Thyroid gland (tissue), 4 donors: ENCODE results near the gene SNRNP25.

Experiments
- POLR2A ChIP-seq, 2 donors: fragments of 450-650 bp; IDR thresholded peaks; one replicate each; pipeline ENCODE4 v1.6.1; 2017; ENCODE audit warnings: antibody characterized with exemption in 2 of 2, mild to moderate bottlenecking in 2 of 2, moderate library complexity in 1 of 2
- TF ChIP-seq, protein P1 (sequence below), 6 experiments: fragments of 200-600 bp in 3 of 6; fragments of 450-650 bp in 3 of 6; sonication (generic) in 3 of 6; IDR thresholded peaks; one replicate each; pipeline ENCODE4 v1.5.1; 2016 to 2019; ENCODE audit warnings: antibody characterized with exemption in 6 of 6, mild to moderate bottlenecking in 2 of 6, inconsistent platforms in 1 of 6, moderate library complexity in 1 of 6

GRCh38 chr16:43294-43693 is 10.3 kb upstream of the SNRNP25 start:
- TF ChIP-seq, protein P1, sequence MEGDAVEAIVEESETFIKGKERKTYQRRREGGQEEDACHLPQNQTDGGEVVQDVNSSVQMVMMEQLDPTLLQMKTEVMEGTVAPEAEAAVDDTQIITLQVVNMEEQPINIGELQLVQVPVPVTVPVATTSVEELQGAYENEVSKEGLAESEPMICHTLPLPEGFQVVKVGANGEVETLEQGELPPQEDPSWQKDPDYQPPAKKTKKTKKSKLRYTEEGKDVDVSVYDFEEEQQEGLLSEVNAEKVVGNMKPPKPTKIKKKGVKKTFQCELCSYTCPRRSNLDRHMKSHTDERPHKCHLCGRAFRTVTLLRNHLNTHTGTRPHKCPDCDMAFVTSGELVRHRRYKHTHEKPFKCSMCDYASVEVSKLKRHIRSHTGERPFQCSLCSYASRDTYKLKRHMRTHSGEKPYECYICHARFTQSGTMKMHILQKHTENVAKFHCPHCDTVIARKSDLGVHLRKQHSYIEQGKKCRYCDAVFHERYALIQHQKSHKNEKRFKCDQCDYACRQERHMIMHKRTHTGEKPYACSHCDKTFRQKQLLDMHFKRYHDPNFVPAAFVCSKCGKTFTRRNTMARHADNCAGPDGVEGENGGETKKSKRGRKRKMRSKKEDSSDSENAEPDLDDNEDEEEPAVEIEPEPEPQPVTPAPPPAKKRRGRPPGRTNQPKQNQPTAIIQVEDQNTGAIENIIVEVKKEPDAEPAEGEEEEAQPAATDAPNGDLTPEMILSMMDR (IDR thresholded peaks at IDR 0.05), result no peak
- no peak for TF ChIP-seq POLR2A (IDR thresholded peaks at IDR 0.05)
